Renal cortical epithelial cell (primary cell): Measurements from ENCODE around the gene STK17A. TPM values are rescaled to one million over a fixed set of nuclear protein-coding genes. Genes with fewer than 3 reads are reported as not detected.
"Not testable (repeated sequence)": the region's sequence is repeated elsewhere in the genome, so short reads cannot be mapped to it uniquely, and the experiment has no call there.

Experiments
- DNase-seq: peaks from one replicate; pipeline ENCODE4 v3.0.0-alpha.2; 2011; ENCODE audit warnings: low read depth
- total RNA-seq: library from RNA; depleted of rRNA; stranded (reverse); fragments of >200 nt; gene quantifications from 2 replicates; pipeline ENCODE4 v1.2.3, GENCODE V29; 2014

The STK17A gene
- total RNA-seq, 1 donor from 2014 or later, result 97.4 TPM

- no peak for DNase-seq
Observed at GRCh38 chr7:43568529-43568928, 14.4 kb upstream of the STK17A start.

GRCh38 chr7:43569424-43569823, 13.5 kb upstream of the STK17A start:
- peak; percentile 89 for DNase-seq

- peak; percentile 30 for DNase-seq
Observed at GRCh38 chr7:43570688-43571365, 12.1 kb upstream of the STK17A start.

- peak; percentile 100 for DNase-seq
Observed at GRCh38 chr7:43572516-43573049, 10.3 kb upstream of the STK17A start.

- DNase-seq, result not testable (repeated sequence)
Observed at GRCh38 chr7:43573832-43574231, 9.1 kb upstream of the STK17A start.

- DNase-seq, result no peak
Observed at GRCh38 chr7:43575506-43575905, 7.4 kb upstream of the STK17A start.

- DNase-seq, result no peak
Observed at GRCh38 chr7:43576241-43576640, 6.7 kb upstream of the STK17A start.

GRCh38 chr7:43577485-43577951, 5.4 kb upstream of the STK17A start:
- DNase-seq, result no peak

GRCh38 chr7:43583424-43584194, 701 bp downstream of the STK17A start:
- peak; percentile 36 for DNase-seq

GRCh38 chr7:43584195-43584586, 1.3 kb downstream of the STK17A start:
- DNase-seq, result peak; percentile 79

GRCh38 chr7:43584733-43585132, 1.8 kb downstream of the STK17A start:
- DNase-seq, result not testable (repeated sequence)

GRCh38 chr7:43585562-43585961, 2.7 kb downstream of the STK17A start:
- peak; percentile 70 for DNase-seq

GRCh38 chr7:43586251-43586900, 3.5 kb downstream of the STK17A start:
- peak; percentile 80 for DNase-seq

GRCh38 chr7:43588477-43589132, 5.7 kb downstream of the STK17A start:
- DNase-seq, result no peak

GRCh38 chr7:43589133-43589478, 6.2 kb downstream of the STK17A start:
- DNase-seq, result no peak

- no peak for DNase-seq
Observed at GRCh38 chr7:43589728-43590127, 6.8 kb downstream of the STK17A start.

GRCh38 chr7:43590862-43591557, 8.1 kb downstream of the STK17A start:
- no peak for DNase-seq

GRCh38 chr7:43591558-43592180, 8.8 kb downstream of the STK17A start:
- peak; percentile 78 for DNase-seq

- DNase-seq, result no peak
Observed at GRCh38 chr7:43592326-43592725, 9.4 kb downstream of the STK17A start.

GRCh38 chr7:43593010-43593409, 10.1 kb downstream of the STK17A start:
- peak; percentile 44 for DNase-seq

- DNase-seq, result no peak
Observed at GRCh38 chr7:43594020-43594419, 11.1 kb downstream of the STK17A start.
